ENCODE results near the gene PPP1R8. TPM values are rescaled to one million over a fixed set of nuclear protein-coding genes. Genes with fewer than 3 reads are reported as not detected.

The PPP1R8 gene
- total and polyA plus RNA-seq, 2 of the 8 experiments (the other 6 are each of a cell fraction or from before 2014, with no cell fraction given), result 33.4 to 51.8 TPM

DNA sequence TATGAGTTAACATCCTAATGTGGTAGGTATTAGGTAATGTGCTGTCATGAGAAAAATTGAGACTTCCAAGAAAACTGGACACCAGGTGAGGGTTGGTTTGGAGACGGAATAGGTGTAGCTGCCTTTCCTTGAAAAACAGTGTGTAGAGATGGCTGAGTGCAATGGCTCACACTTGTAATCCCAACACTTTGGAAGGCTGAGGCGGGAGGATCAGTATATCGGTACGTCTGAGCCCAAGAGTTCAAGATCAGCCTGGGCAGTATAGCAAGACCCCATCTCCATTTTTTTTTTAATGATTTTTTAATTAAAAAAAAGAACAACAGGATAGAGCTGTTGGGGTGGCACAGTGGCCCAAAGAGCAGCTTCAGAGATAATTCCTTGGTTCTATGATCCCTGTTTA lies 6.8 kb upstream of the PPP1R8 start (continued):
- no peak for TF ChIP-seq CHD7 (IDR thresholded peaks at IDR 0.05; ENCODE audit: insufficient replicate concordance, low read length)
- TF ChIP-seq CBX8 (IDR thresholded peaks at IDR 0.05; ENCODE audit: borderline replicate concordance, low read depth, low read length), result no peak
- TF ChIP-seq RBBP5 (IDR thresholded peaks at IDR 0.05; ENCODE audit: borderline replicate concordance, low read depth, low read length), result no peak
- TF ChIP-seq, protein P1, sequence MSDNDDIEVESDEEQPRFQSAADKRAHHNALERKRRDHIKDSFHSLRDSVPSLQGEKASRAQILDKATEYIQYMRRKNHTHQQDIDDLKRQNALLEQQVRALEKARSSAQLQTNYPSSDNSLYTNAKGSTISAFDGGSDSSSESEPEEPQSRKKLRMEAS (IDR thresholded peaks at IDR 0.05), result no peak
- TF ChIP-seq CREB1 (IDR thresholded peaks at IDR 0.05), result no peak
- no peak for TF ChIP-seq EZH2 (IDR thresholded peaks at IDR 0.05; ENCODE audit: low read depth, low read length, severe bottlenecking)
- no peak for TF ChIP-seq NRF1 (IDR thresholded peaks at IDR 0.05; ENCODE audit: low read depth, low read length)
- no peak for TF ChIP-seq POLR2A (IDR thresholded peaks at IDR 0.05; ENCODE audit: control extremely low read depth in 1 of 2, low read depth in 2 of 2, low read length in 2 of 2)
- no peak for TF ChIP-seq SP1 (IDR thresholded peaks at IDR 0.05; ENCODE audit: low read depth, low read length)

All from H1 (cell line).